NCI-H1436 treated with DMSO at 0.1 percent for 48 hours (cell line): Measurements from ENCODE around the gene DNTTIP2.
"Not testable (repeated sequence)": the region's sequence is repeated elsewhere in the genome, so short reads cannot be mapped to it uniquely, and the experiment has no call there.

ENCODE experiments used
- DNase-seq: peaks from one replicate; lab custom pipeline; 2025; lab: John Stamatoyannopoulos, UW

The DNTTIP2 gene

DNA sequence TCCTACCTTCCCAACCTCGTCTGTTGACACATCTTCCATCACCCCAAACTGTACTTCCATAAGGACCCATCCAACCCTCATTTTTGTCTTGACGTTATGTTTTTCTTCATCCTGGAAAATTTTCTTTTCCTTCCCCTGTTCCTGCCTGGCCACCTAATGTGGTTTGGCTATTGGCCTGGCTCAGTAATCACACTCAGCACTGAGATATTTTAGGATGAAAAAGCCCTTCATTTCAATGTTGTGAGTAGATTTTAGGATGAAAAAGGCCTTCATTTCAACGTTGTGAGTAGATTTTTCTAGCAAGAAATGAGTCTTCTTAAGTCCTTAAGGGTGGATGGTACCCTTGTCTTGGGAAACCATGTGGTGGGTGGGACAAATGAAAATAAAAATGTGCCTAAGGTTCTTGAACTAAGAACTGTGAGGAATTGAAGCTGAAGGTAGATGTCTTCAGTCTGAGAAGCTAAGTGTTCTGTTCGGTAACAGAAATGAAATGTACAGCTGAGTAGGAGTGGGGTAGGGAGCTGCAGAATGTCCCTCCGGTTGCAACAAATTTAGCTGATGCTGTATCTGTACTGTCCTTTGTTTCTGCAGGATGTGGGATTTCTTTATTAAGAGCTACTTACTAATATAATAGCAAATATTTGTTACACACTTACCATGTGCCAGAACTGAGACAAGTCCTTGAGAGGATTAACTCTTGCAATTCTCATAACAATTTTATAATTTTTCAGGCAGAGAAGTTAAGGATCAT, 36.1 kb downstream of the DNTTIP2 start:
- no peak for DNase-seq

DNA sequence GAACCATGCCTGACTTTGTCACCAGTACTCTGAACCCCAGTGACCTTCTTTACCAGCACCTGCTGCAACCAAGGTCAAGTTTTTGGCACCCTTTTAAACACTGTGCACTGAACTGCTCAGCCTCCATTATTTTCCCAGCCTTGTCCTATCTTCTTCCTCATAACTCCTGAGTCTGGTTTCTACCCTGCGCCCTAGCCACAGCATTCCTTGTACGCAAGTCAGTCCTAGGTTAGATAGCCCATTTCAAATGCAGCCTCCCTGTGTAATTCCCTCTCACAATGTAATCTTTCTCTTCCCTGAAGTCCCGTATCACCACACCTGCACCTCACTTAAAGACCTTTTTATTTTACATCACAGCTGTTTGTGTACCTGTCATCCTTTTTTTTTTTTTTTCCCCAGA, 37.2 kb downstream of the DNTTIP2 start:
- no peak for DNase-seq

DNA sequence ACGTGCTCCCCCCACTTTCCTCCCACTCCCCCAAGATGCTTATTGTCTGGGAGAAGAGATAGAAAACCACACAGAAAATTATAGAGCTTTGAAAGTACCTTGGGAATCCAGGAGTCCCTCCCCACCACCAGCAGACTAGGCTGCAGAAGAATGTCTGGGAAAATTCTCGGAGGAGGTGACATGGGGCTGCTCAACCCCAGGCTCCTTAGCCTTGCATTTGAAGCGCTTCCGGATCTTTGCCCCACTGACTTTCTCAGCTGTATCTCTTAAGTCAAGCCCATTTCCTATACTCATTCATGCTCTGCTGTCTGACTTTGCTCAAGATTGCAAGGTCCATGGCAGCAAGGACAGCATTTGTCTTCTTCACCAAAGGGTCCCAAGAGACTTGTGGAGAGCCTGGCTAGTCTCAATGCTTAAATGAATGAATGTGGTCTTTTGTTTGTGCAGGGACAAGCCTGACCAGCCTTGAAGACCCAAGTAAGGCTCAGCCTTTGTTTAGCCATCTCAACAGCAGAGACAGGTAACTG, 38.0 kb downstream of the DNTTIP2 start:
- DNase-seq = no peak

DNA sequence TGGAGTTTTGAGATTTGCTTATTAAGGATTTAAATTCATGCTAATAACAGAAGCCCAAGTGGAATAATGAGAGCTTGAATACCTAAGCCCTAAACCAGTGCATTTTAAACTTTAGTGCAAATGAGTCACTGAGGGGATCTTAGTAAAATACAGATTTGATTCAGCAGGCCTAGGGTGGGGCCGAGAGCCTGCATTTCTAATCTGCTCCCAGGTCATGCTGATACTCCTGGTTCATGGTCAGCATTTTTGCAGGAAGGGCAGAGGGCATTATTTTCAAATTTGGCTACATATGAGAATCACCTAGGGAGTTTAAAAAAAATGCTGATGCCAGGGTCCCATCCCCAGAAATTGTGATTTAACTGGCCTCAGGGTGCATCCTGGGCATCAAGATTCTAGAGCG, 39.3 kb downstream of the DNTTIP2 start:
- no peak for DNase-seq

DNA sequence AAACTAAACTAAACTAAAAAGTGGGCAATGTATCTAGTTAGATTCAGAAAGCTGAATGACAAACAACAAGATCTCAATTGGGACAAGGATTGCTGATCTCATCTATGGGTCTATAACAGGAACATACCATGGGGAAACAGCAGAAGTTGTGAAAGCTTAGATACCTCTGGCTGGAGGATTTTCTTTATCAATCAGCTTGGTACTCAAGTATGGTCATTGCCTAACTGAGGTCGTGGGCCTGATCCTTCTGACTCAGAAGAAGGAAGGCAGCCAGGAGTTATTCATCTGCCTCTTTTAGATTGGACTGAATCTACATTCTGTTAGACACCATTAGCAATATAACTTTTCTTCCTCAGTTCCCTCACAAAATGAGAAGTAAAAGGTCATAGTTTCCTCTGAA, 39.7 kb downstream of the DNTTIP2 start:
- DNase-seq = no peak

DNA sequence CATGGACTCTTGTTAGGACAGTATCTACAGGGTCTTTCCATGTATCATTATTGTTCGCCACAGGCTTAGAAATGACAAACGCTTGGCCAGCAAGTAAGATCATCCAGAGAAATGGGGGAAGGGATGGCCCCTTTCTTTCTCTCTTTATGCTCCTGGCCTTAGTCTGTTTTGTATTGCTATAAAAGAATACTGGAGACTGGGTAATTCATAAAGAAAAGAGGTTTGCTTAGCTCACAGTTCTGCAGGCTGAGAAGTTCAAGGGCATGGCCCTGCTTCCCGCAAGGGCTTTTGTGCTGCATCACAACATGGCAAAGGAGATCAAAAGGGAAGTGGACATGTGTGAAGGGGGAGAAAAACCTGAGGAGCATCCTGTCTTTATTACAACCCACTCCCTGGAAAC, 41.0 kb downstream of the DNTTIP2 start:
- DNase-seq = no peak

DNA sequence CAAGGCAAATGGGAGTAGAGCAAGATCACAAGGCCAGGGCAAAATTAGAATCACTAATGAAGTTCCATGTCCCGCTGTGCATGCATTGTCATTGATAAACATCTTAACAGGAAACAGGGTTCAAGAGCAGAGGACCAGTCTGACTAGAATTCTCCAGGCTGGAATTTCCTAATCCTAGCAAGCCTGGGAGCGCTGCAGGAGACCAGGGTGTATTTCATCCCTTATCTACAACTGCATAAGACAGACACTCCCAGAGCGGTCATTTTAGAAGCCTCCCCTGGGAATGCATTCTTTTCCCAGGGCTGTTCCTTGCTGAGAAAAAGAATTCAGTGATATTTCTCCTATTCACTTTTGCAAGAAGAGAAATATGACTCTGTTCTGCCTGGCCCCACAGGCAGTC, 45.7 kb downstream of the DNTTIP2 start:
- DNase-seq = not testable (repeated sequence)

DNA sequence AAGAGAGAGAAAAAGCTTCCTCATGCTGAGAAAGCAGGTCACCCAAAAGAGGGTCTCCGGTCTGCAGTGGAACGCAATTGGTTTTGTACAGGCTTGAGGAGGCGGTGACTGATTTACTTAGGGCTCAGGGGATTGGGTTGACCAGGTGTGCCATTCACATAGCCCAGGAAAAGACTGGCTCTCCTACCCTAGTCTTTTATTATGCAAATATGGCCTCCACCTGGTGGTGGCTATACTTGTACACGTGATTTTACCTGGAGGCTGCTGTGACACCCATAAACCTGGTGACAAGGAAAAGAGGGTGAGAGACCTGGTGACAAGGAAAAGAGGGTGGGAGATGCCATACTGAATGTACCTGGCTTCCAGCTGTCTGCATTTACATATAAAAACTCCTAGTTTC, 49.9 kb downstream of the DNTTIP2 start:
- peak; percentile 32 for DNase-seq

DNA sequence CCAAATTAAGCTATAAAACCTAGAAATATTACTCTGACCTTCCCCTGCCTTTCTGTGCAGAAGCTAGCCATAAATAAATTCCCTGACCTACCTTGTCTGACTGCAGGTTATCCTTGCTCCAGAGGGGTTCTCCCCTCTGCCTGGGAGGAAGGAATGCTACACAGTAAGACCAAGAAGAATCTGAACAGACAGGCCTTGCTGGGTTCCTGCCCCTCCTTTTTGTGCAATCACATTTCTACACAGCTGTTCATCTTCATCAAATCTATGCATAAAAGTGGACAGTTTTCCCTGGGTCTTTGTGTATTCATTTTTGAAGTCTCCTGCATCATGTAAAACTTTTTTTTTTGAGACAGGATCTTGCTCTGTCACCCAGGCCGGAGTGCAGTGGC, 50.6 kb downstream of the DNTTIP2 start:
- no peak for DNase-seq

DNA sequence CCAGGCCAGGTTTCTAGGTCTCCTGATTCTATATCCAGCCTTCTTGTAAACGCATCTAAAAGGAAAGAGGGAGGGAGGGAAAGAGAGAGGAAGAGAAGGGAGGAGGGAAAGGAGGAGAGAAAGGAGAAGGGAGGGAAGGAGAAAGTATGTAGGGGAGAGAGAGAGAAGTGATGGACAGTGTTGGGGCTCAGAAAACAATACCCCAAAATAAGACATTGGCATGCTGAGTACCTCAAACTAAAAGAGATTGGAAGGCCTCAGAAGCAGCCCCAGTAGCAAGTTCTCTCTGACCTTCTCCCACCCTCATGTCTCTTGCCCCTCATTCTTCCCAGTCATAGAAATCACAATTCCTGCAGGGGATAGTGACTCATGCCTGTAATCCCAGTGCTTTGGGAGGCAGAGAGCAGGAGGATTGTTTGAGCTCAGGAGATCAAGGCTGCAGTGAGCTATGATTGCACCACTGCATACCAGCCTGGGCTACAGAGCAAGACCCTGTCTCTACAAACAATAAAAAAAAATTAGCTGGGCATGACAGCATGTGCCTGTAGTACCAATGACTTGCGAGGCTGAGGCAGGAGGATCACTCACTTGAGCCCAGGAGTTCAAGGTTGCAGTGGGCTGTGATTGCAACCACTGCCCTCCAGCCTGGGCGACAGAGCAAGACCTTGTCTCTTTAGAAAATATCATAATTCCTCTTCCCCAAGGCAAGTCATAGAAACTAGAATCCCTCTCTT, 51.2 kb downstream of the DNTTIP2 start:
- DNase-seq = no peak

DNA sequence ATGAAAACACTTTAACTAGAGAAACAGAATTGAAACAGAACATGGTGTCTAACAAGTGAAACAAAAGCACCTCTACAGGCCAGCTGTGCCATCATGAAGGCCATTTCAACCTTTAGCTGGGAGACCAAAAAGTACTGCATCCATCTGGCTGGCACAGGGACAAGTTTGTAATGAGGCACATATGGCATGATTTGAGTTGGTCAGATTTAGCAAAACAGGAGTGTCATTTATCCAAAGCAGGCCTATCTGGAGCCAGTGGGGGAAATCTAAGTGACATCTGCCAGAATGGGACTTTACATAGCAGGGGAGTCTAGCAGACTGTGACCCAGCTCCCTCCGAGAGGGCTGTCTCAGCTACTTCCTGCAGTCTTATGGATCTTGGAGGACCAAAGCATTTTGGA, 51.9 kb downstream of the DNTTIP2 start:
- DNase-seq = no peak

DNA sequence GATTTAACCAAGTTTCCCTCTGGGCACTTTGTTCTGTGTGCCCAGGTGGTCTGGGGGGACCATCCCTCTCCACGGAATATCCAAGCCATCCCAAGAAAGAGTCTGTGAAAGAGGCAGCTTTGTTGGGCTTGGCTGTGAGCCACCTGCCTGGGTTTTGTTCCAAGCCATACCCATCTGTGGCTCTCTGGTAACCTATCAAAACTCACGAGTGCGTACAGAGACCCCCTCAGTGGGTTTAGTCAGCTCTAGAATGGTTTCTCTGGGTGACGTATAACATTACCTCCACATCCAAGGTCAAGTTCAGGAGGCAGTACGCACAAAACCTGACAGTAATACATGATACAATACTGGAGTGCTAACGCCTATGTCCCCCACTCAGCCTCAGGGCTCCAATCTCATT, 54.2 kb downstream of the DNTTIP2 start:
- DNase-seq = no peak

DNA sequence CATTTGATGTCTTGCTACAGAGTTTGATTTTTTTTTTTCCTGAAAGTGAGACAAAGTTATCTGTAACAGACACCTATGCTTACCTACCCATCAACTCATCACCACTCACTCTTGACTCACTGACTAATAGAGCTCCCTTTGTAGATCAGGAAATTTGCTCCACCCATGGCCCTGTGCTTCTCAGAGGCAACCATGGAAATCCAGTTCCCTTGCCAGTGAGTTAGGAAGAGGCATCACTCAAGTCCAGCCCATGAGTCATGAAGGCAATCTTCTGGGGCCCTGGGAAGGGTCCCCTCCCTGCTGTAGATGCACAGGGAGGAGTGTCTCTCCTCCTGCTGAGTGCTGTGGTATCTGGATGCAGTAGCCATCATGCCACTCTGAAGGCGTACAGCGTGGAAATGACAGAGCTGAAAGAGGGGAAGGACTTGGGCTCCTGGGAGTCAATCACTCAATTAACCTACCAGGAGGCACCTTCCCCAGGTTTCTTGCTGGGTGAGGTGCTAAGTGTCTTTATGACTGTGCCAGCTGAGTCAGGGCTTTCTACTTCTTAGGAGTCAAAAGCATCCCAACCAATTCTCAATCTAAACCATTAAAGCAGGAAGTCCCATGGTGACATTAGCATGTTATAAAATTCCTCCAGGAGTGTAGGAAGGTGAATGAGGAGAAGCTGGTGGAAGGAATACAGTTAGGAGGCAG, 56.1 kb downstream of the DNTTIP2 start:
- DNase-seq = no peak

DNA sequence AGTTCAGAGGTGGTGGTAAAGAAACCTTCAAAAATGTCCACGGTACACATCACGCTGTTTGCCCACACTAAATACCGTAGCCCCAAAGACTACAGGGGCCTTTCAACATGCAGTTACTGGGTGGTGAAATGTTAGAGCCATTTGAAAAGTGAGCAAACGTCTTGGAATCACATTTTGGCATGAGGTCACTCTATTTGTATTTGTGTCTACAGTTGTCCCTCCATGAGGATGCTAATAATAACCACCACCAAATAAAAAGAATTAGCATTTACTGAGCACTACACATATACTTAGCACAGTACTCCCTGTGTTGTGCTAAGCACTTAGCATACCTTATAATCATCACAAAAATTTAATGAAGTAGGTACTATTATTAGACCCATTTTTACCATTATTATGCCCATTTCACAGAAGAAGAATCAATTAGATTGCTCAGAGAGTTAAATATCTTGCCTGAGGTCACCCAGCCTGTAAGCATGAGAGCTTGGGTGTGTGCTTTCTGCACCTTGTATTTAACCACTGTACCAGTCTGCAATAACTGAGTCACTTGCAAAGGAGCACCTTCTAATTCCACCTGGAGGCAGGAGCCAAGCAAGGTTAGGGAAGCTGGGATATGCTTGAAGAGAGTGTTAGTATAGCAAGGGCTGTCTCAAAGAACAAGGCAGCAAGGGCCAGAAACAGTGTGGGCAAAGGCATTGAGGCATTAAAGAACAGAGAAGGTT, 57.4 kb downstream of the DNTTIP2 start:
- DNase-seq = no peak

DNA sequence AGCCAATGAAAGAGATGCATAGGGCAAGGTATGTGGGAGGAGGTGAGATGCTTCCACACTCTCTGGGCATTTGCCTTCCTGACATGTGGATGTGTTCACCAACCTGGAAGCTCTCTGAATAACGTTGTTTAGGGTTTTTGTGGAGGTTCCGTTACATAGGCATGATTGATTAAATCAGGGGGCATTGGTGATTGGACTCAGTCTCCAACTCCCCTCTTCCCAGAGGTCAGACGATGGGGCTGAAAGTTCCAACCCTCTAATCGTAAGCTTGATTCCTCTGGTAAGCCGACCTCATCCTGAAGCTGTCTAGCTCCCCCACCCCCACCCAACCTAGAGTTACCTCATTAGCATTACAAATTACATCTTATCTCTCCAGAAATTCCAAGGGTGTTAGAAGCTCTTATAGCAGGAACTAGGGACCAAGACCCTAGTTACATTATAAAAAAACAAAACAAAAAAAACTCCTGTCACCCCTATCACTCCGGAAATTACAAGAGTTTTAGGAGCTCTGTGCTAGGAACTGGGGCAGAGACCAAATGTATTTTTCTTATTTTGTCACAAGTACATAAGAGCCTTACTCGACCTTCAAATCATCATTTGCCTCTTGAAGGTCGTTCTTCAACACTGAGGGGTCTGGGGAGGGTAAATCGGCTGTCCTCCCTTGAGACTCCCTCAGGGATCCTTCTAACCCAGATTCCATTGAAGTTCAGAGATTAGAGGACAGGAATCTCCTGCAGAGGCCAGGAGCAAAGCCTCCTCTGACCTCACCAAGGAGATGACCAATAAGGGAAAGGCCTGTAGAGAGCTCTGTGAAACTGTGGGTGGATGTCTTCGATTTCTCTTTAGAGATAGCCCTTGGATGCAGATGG, 58.2 kb downstream of the DNTTIP2 start:
- DNase-seq = no peak

DNA sequence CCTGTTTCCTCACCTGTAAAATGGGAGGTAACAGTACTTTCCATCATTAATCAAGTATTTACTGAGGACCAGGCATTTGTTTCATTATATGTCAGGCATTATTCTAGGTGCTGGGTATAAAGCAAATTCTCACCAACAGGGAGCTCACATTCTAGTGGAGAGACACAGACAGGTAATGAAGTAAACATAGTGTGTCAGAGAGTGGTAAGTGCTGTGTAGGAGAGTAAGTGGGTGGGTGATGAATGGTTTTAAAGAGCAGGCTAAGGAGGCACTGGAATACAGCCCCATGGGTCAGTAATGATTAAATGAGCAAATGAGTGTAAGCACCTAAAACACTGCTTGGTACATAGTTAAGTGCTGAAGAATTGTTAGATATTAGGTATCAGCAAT, 60.4 kb downstream of the DNTTIP2 start:
- no peak for DNase-seq

DNA sequence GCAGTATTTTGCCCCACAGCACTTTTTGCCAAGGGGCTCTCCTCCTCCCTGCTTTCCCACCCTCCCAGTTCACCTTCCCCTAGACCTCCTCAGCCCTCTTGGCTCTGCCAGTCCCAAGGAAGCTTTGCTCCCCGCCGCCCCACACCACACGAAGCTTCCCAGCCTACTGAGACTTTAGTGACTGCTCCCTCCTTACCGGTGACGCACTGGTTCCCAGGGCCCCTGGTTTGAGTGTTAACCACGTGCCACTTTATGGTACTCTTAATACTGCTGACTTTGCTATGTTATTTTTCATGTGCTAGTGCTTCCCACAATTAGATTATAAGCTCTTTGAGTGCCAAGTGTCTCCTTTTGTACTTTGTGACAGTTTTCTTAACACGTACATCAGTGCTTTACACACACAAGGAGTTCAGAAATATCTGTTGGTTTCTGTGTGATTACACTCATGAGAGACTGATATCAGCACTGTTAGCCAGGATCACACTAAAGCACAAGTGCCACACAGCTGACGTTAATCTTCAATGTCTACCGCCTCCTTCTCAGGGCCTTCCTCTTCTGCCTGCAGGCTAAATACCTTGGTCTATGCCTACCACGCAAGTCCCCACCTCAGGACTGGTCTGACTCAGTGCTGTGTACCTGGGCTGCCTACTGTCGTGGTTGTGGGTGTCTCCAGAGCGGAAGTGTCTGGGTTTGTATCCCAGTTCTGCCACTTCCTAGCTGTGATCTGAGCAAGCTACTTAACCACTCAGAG, 61.0 kb downstream of the DNTTIP2 start:
- DNase-seq = no peak

DNA sequence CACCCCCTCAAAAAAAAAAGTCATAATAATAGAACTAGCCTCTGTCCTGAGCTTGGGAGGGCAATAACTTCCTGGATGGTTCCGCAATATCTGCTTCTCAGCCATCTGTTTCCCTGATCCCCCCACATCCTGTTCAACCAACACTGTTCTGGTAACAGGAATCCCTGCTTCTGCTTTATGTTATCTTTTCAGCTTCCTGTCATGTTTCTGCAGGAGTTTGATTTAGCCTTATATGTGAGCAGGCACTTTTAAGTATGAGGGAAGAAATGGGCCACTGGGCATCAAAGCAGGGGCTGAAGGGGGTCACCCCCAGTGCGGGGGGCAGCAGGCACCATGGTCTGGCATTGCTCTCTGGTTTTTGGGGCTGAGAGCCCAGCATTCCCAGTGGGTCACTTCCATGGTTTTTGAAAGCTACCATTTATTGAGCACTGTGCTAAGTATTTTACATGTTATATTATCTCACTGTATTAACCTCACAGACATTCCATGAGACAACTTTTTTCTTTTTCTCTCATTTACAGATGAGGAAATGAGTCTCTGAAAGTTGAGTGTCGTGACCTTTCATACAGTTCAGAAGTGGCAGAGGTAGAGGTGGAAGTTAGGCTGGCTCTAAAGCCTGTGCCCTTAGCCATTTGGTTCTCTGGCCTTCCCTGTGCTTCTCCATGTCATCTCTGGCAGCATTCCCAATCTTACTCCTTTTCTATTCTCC, 61.9 kb downstream of the DNTTIP2 start:
- peak; percentile 3 for DNase-seq
